ENCODE data around the gene CPPED1.

- TF ChIP-seq CTCF (IDR thresholded peaks at IDR 0.05) (no peak), POLR2A (IDR thresholded peaks at IDR 0.05) (no peak)
Measured at GRCh38 chr16:12680531-12680930, 123.2 kb downstream of the CPPED1 start.
